Peyer's patch (tissue), 4 donors: ENCODE measurements around the gene ACTL6B. TPM values are rescaled to one million over a fixed set of nuclear protein-coding genes. Genes with fewer than 3 reads are reported as not detected.

Source experiments
- DNase-seq, 3 donors: peaks; one replicate each; pipeline ENCODE4 v3.0.0-alpha.2; 2017 to 2019
- H3K27ac ChIP-seq, 4 donors: fragments of 200-600 bp; sonication (generic); one replicate each; pipeline ENCODE4 v1.5.1; 2016 to 2019
- H3K27me3 ChIP-seq, 2 donors: fragments of 200-600 bp; sonication (generic); one replicate each; pipeline ENCODE4 v1.5.1; 2019
- H3K36me3 ChIP-seq, 3 donors: fragments of 200-600 bp; sonication (generic); one replicate each; pipeline ENCODE4 v1.5.1; 2016 to 2019
- H3K4me1 ChIP-seq, 4 donors: fragments of 200-600 bp; sonication (generic); one replicate each; pipeline ENCODE4 v1.5.1; 2016 to 2019
- H3K4me3 ChIP-seq, 4 donors: fragments of 200-600 bp; sonication (generic); 1 replicate in 3 of 4; 2 replicates in 1 of 4; pipeline ENCODE4 v1.5.1; 2016 to 2019; ENCODE audit warnings: mild to moderate bottlenecking in 1 of 4
- H3K9me3 ChIP-seq, 4 donors: fragments of 200-600 bp; sonication (generic); one replicate each; pipeline ENCODE4 v1.5.1; 2016 to 2019; ENCODE audit warnings: mild to moderate bottlenecking in 1 of 4
- CTCF ChIP-seq, 6 experiments: fragments of 450-650 bp in 4 of 6; fragments of 200-600 bp in 2 of 6; sonication (generic) in 1 of 6; IDR thresholded peaks; one replicate each; pipeline ENCODE4 v1.5.1; 2017 to 2019; ENCODE audit warnings: antibody characterized with exemption in 6 of 6, mild to moderate bottlenecking in 3 of 6, moderate library complexity in 1 of 6
- POLR2A ChIP-seq, 2 donors: fragments of 450-650 bp; IDR thresholded peaks; one replicate each; pipeline ENCODE4 v1.5.1; 2017; ENCODE audit warnings: antibody characterized with exemption in 2 of 2, mild to moderate bottlenecking in 2 of 2, moderate library complexity in 2 of 2
- total RNA-seq, 4 donors: library from RNA; depleted of rRNA; stranded (reverse); fragments of >200 nt; gene quantifications; one replicate each; pipeline ENCODE4 v1.1.0, GENCODE V29; 2016

Gene ACTL6B
- total RNA-seq, 4 donors from 2014 or later = not detected

- H3K4me3 ChIP-seq = peak within 1 kb of the TSS; percentile 57 to 79 (median 66)
- peaks cover 0 to 10% (median 4%) of the 10 kb centered on the region in 4 donors for H3K4me1 ChIP-seq
- DNase-seq = peak; percentile 98 to 99 (median 99)
- H3K27ac ChIP-seq = peak within 1 kb of the TSS; percentile 82 to 97 (median 91)
- peaks cover 0 to 3% (median 0%) of the 10 kb centered on the region in 3 donors for H3K36me3 ChIP-seq
- no peaks in the 10 kb centered on the region for H3K27me3 ChIP-seq
- no peaks in the 10 kb centered on the region for H3K9me3 ChIP-seq
- peak; percentile 83 to 96 for TF ChIP-seq POLR2A (IDR thresholded peaks at IDR 0.05)
- TF ChIP-seq CTCF (IDR thresholded peaks at IDR 0.05) = peak in 2 of 6 experiments; percentile 34 to 39
Measured at GRCh38 chr7:100611983-100612729, 44.1 kb downstream of the ACTL6B start, which contains the start of gene MOSPD3. Gene MOSPD3, plus strand, starts transcription at chr7:100612540. Its CDS starts 252 bp downstream, at chr7:100612792.

GRCh38 chr7:100609958-100610357 lies 46.3 kb downstream of the ACTL6B start:
- DNase-seq = no peak
- Histone ChIP-seq H3K36me3 (peaks cover 0 to 2% (median 0%) of the 10 kb centered on the region in 3 donors), H3K27me3 (no peaks in the 10 kb centered on the region), H3K9me3 (no peaks in the 10 kb centered on the region), H3K27ac (no peak overlapping the region), H3K4me1 (peaks cover 0 to 19% (median 9%) of the 10 kb centered on the region in 4 donors), H3K4me3 (no peak overlapping the region)
- TF ChIP-seq POLR2A (IDR thresholded peaks at IDR 0.05) = no peak
- TF ChIP-seq CTCF (IDR thresholded peaks at IDR 0.05) = no peak

GRCh38 chr7:100607111-100607510 lies 49.1 kb downstream of the ACTL6B start:
- Histone ChIP-seq H3K36me3 (no peaks in the 10 kb centered on the region), H3K4me1 (peaks cover 0 to 36% (median 6%) of the 10 kb centered on the region in 4 donors), H3K27me3 (no peaks in the 10 kb centered on the region), H3K27ac (no peak overlapping the region), H3K4me3 (no peak overlapping the region), H3K9me3 (no peaks in the 10 kb centered on the region)
- DNase-seq = no peak
- no peak for TF ChIP-seq CTCF (IDR thresholded peaks at IDR 0.05)
- TF ChIP-seq POLR2A (IDR thresholded peaks at IDR 0.05) = no peak

GRCh38 chr7:100606313-100606712 lies 49.9 kb downstream of the ACTL6B start:
- no peak overlapping the region for H3K4me3 ChIP-seq
- no peak overlapping the region for H3K27ac ChIP-seq
- peaks cover 0 to 37% (median 6%) of the 10 kb centered on the region in 4 donors for H3K4me1 ChIP-seq
- DNase-seq = no peak
- no peaks in the 10 kb centered on the region for H3K27me3 ChIP-seq
- TF ChIP-seq POLR2A (IDR thresholded peaks at IDR 0.05) (no peak), CTCF (IDR thresholded peaks at IDR 0.05) (no peak)
- H3K36me3 ChIP-seq = no peaks in the 10 kb centered on the region
- H3K9me3 ChIP-seq = no peaks in the 10 kb centered on the region

- H3K4me3 ChIP-seq = peak overlapping the region; percentile 65 to 75 (median 65)
- TF ChIP-seq POLR2A (IDR thresholded peaks at IDR 0.05) (no peak), CTCF (IDR thresholded peaks at IDR 0.05) (no peak)
- H3K9me3 ChIP-seq = no peaks in the 10 kb centered on the region
- H3K4me1 ChIP-seq = peaks cover 0 to 37% (median 6%) of the 10 kb centered on the region in 4 donors
- no peaks in the 10 kb centered on the region for H3K27me3 ChIP-seq
- peak; percentile 36 to 71 (median 69) for DNase-seq
- no peaks in the 10 kb centered on the region for H3K36me3 ChIP-seq
- peak overlapping the region; percentile 74 to 86 (median 82) for H3K27ac ChIP-seq
Measured at GRCh38 chr7:100604976-100605911, 51.0 kb downstream of the ACTL6B start.
